HG03378 (cell line): Measurements from ENCODE around the gene TESK1.

Experiments used
- ATAC-seq: cut with Tn5 transposase; IDR thresholded peaks from one replicate; pipeline ENCODE4 v1.9.1; 2021; ENCODE audit warnings: mild to moderate bottlenecking, moderate library complexity; ENCODE audit not compliant: unreplicated experiment

The TESK1 gene

GRCh38 chr9:35604578-35605350, at the start of gene TESK1:
TSS of gene TESK1 (plus strand) at chr9:35605262. CDS start at chr9:35605620, 358 bp downstream.
- no peak for ATAC-seq

DNA sequence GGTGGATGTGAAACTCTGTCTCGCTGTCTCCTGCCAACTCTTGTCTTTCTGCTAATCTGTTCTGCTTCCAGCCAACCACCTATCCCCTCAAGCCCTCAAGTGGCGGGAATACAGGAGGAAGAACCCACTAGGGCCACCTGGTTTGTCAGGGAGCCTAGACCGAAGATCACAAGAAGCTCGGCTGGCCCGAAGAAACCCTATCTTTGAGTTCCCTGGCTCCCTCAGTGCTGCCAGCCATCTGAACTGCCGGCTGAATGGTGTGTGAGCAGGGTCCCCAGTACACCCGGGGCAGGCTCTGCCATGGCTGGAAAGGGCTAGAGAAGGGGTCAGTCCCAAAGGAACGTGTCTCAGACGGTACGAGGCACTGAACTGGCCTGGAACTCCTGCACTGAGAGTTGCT, 49.2 kb upstream of the TESK1 start:
- no peak for ATAC-seq

- no peak for ATAC-seq
These were observed 48.3 kb upstream of the TESK1 start for GRCh38 chr9:35556776-35557175.

DNA sequence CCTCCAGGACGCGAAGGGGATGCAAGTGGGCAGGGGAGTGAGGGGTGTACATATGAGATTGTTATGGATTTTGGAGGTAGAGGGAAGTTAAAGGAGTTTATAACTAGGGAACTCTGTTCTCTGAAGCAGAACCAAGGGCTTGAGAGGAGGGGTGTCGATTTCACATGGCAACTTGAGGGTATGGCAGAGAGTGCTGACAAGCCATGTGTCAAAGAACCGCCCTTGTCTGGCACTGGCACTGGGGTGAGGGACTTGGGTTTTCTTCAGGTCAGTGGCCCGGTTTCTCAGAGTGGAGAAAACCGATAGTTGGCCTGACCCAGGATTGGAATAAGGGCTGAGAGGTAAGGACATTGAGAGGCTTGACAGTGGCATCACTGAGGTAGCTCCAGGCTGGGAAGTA, 47.7 kb upstream of the TESK1 start:
- ATAC-seq: no peak

DNA sequence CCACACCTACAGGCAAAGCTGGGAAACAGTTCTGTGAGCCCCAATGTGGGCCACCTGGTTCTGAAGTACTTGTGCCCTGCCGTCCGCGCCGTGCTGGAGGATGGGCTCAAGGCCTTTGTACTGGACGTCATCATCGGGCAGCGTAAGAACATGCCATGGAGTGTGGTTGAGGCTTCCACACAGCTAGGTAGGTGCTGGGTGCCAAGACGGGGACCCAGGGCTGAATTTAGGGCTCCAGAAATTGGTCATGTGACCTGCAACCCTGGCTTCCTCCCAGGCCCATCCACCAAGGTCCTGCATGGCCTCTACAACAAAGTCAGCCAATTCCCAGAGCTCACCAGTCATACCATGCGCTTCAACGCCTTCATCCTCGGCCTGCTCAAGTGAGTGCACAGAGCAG, 46.9 kb upstream of the TESK1 start:
- ATAC-seq: no peak

DNA sequence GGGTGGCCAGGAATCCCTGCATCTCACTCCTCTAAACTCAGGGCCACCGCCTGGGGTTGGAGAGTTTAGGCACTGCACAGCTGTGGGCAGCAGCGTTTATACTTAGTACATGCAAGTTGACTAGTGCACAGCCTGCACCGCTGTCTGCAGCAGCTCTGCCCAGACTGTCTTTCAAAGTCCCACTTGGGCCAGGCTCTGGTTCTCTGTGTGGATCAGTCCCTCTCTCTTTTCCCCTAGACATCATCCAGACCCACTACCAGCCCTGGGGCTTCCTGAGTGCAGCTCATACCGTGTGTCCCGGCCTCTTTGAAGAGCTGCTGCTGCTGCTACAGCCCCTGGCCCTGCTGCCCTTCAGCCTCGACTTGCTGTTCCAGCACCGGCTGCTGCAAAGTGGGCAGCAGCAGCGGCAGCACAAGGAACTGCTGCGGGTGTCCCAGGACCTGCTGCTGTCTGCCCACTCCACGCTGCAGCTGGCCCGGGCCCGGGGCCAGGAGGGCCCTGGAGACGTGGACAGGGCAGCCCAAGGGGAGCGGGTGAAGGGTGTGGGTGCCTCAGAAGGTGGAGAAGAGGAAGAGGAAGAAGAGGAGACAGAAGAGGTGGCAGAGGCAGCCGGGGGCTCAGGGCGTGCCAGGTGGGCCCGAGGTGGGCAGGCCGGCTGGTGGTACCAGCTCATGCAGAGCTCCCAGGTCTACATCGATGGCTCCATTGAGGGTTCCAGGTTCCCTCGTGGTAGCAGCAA, 45.1 kb upstream of the TESK1 start:
- ATAC-seq: no peak

- ATAC-seq: no peak
These were observed 44.3 kb upstream of the TESK1 start for GRCh38 chr9:35560625-35561337.

DNA sequence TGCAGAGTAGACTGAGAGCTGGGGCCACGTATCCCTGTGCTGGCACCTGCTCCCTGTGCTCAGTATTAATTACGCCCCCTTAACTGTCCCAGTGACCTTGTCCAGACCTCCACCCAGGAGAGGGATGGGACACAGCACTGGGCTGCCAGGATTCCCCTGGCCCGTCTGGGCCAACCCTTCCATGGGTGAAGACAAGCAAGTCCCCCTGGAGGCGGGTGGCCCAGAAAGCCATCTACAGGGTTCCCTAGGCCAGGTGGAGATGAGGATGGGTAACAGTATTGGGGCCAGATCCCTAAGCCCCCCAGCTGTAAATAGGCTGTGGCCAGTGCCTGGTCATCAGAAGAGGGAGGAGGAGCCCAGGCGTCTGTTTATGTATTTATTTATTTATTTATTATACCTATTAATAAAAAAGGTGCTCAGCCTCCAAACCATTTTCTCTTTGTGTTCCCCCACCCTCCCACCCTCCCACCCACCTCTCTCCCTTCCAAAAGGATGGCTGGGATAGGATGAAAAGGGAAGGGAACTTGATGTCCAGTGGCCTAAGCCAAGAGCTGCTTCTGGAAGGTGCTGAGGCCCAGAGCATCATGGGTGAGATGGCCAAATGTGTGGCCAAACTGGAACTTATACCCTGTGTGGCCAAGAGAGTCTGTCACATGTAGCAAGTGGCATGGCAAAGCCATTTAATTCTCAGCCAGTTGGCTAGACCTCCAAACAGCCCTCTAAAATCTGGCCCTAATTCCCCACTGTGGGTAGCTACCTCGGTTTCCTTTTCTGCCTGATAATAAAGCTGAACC, 43.4 kb upstream of the TESK1 start:
- ATAC-seq: no peak

GRCh38 chr9:35562895-35563780, 41.9 kb upstream of the TESK1 start:
- no peak for ATAC-seq

- ATAC-seq: no peak
These were observed 41.3 kb upstream of the TESK1 start for GRCh38 chr9:35563791-35564197.

DNA sequence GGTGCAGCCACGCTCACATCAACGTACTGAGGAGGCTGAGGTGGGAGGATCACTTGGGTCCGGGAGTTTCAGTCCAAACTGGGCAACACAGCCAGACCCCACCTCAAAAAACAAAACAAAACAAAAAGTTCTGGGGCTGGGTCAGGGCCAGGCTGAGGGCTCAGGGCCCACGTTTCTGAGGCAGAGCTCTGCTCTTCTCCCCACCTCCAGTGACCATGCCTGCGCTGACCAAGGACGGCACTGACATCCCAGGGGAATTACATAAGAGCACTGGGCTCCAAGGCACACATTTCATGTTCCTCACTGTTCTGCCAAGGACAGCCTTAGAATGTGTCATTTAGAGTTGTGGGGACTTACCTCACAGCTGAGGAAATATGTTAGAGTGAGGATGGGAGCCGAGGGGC, 40.4 kb upstream of the TESK1 start:
- ATAC-seq: no peak

GRCh38 chr9:35566417-35566816, 38.6 kb upstream of the TESK1 start:
- ATAC-seq: no peak

DNA sequence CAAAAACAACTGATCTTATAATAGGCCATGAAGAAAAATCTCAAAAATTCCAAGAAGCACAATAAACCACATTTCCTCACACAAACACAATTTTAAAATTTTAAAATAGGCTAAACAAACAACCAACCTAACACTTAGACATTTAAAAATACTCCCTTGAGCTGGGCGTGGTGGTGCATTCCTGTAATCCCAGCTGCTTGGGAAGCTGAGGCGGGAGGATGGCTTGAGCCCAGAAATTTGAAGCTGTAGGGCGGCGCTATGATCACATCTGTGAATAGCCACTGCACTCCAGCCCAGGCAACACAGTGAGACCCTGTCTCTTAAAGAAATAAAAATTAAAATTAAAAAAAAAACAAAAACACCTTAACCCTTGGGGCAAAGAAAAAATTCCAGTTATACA, 36.9 kb upstream of the TESK1 start:
- ATAC-seq: no peak

GRCh38 chr9:35569206-35569605, 35.9 kb upstream of the TESK1 start:
- no peak for ATAC-seq

DNA sequence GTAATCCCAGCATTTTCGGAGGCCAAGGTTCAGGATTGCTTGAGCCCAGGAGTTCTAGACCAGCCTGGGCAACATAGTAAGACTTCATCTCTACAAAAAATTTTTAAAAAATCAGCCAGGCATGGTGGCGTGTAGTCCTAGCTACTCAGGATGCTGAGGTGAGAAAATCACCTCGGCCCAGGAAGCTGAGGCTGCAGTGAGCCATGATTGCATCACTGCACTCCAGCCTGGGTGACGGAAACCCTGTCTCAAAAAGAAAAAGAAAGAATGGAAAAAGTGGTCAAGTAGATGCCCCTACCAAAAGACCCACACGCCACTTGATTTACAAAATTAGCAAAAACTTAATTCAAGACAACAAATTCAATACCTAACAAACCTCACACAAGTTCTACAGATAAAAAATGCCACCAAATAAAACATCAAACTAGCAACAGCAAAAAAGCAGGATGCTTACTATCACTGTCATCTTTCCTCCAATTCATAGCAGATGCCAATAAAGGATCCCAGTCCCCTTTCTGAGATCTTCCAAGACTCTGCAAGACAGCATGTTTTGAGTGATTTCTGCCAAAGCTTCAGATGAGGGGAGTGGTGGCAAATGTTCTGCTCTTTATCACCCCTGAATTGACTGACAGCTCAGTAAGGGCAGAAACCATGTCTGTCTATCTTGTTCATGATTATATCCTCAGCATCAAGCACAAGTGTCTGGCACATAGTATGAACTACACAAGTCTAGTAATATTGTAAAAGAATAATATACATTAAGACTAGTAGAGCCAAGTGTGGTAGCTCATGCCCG, 34.2 kb upstream of the TESK1 start:
- ATAC-seq: no peak

- no peak for ATAC-seq
These were observed 30.4 kb upstream of the TESK1 start for GRCh38 chr9:35574578-35575122.

DNA sequence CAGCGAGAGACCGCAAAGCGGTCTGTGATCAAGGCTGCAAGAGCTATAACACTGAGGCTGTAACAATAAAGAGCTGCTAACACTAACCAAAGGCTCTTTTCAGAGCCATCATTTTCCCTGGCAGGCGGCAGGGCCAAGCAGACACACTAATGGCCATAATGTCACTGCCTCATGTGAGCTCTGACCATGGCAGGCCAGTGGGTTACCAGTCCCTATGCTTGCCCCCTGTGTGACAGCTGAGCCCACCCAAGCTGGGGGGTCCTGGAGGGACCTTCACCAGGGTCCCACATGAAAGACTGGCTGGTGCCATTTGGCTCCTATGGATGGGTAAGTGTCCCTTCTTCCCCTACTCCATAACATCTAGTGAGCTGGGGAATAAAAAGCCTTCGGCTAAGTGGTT, 29.6 kb upstream of the TESK1 start:
- ATAC-seq: no peak

DNA sequence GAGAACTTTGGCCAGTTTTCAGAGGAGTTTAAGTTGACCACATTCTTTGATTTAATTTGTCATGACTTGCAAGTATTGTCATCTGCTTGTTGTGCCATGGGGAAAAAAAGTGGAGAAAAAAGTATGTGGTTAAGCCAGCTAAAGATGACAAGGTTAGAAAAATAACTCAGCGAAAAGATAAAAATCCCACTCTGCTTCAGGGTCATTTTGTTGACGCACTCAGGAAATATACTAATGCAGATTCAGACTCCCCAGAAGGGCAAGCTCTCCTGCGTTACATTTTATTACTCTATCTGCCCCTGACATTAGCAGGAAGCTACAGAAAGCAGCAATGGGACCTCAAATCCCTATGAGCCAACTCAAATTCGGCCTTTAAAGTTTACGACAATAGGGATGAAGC, 27.6 kb upstream of the TESK1 start:
- ATAC-seq: no peak

DNA sequence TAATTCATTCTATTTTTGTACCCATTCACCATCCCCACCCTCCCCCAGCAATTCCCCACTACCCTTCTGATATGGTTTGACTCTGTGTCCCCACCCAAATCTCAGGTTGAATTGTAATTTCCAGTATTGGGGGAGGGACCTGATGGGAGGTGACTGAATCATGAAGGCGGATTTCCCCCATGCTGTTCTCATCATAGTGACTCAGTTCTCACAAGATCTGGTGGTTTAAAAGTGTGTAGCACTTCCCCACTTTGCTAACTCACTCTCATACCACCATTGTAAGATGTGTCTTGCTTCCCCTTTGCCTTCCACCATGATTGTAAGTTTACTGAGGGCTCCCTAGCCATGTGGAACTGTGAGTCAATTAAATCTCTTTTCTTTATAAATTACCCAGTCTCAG, 25.9 kb upstream of the TESK1 start:
- ATAC-seq: no peak
